Mucosa of gallbladder (tissue), 1 donor: ENCODE results near the gene UTP25. TPM values are rescaled to one million over a fixed set of nuclear protein-coding genes. Genes with fewer than 3 reads are reported as not detected.

Experiments
- DNase-seq: peaks from one replicate; pipeline ENCODE4 v3.0.0-alpha.2; 2020; ENCODE audit warnings: low spot score
- total RNA-seq: library from RNA; stranded (reverse); gene quantifications from one replicate; pipeline ENCODE4 v1.2.1, GENCODE V29; 2021
- donor health status: DM: no; HTN: no; CAD: no.

Gene UTP25
- total RNA-seq, 1 donor from 2014 or later, result 5.0 TPM

- DNase-seq, result no peak
These were observed 12.2 kb downstream of the UTP25 start for GRCh38 chr1:209839875-209840546.

GRCh38 chr1:209840611-209841010 is 12.8 kb downstream of the UTP25 start:
- DNase-seq, result no peak

GRCh38 chr1:209844695-209845407 is 17.1 kb downstream of the UTP25 start:
- no peak for DNase-seq

GRCh38 chr1:209845408-209845725 is 17.6 kb downstream of the UTP25 start:
- no peak for DNase-seq

- DNase-seq, result no peak
These were observed 21.6 kb downstream of the UTP25 start for GRCh38 chr1:209849388-209849787.

GRCh38 chr1:209850342-209850979 is 22.7 kb downstream of the UTP25 start:
- no peak for DNase-seq

GRCh38 chr1:209853676-209854075 is 25.9 kb downstream of the UTP25 start:
- DNase-seq, result no peak

- DNase-seq, result no peak
These were observed 26.4 kb downstream of the UTP25 start for GRCh38 chr1:209854196-209854595.

GRCh38 chr1:209855006-209855405 is 27.2 kb downstream of the UTP25 start:
- no peak for DNase-seq

- no peak for DNase-seq
These were observed 27.9 kb downstream of the UTP25 start for GRCh38 chr1:209855623-209856022.

- no peak for DNase-seq
These were observed 30.9 kb downstream of the UTP25 start for GRCh38 chr1:209858561-209859103.

GRCh38 chr1:209860293-209860881 is 32.6 kb downstream of the UTP25 start:
- DNase-seq, result peak; percentile 69

GRCh38 chr1:209861242-209861641 is 33.5 kb downstream of the UTP25 start:
- no peak for DNase-seq

GRCh38 chr1:209862391-209863356 is 34.9 kb downstream of the UTP25 start:
- DNase-seq, result no peak

- no peak for DNase-seq
These were observed 36.2 kb downstream of the UTP25 start for GRCh38 chr1:209863766-209864485.

GRCh38 chr1:209866201-209866600 is 38.4 kb downstream of the UTP25 start:
- no peak for DNase-seq

GRCh38 chr1:209869291-209870149 is 41.7 kb downstream of the UTP25 start:
- DNase-seq, result no peak

GRCh38 chr1:209870151-209870831 is 42.5 kb downstream of the UTP25 start:
- no peak for DNase-seq

GRCh38 chr1:209871006-209871405 is 43.2 kb downstream of the UTP25 start:
- DNase-seq, result no peak
